Trophoblast cell (in vitro differentiated cells and primary cell): ENCODE results near the gene MYO7A.
"Not testable (repeated sequence)": the region's sequence is repeated elsewhere in the genome, so short reads cannot be mapped to it uniquely, and the experiment has no call there.

ENCODE experiments used
- DNase-seq, 2 donors: peaks; one replicate each; pipeline ENCODE4 v3.0.0-alpha.2; 2016
- H2AFZ ChIP-seq: 2 replicates; pipeline ENCODE4 v1.6.1; 2013; ENCODE audit warnings: low read length, moderate library complexity, mild to moderate bottlenecking; ENCODE audit not compliant: insufficient read depth, poor library complexity
- H2AK5ac ChIP-seq: 2 replicates; pipeline ENCODE4 v1.6.1; 2013; ENCODE audit warnings: mild to moderate bottlenecking, low read length
- H2BK120ac ChIP-seq: 2 replicates; pipeline ENCODE4 v1.6.1; 2013; ENCODE audit warnings: low read length, mild to moderate bottlenecking, moderate library complexity; ENCODE audit not compliant: insufficient read depth, poor library complexity
- H2BK12ac ChIP-seq: 2 replicates; pipeline ENCODE4 v1.6.1; 2013; ENCODE audit warnings: mild to moderate bottlenecking, low read length, moderate library complexity
- H2BK5ac ChIP-seq: 2 replicates; pipeline ENCODE4 v1.6.1; 2013; ENCODE audit warnings: low read length, low read depth, moderate library complexity, mild to moderate bottlenecking; ENCODE audit not compliant: poor library complexity
- H3K14ac ChIP-seq: 2 replicates; pipeline ENCODE4 v1.6.1; 2013; ENCODE audit warnings: mild to moderate bottlenecking, low read length
- H3K18ac ChIP-seq: 2 replicates; pipeline ENCODE4 v1.6.1; 2013; ENCODE audit warnings: mild to moderate bottlenecking, low read length
- H3K23ac ChIP-seq: 2 replicates; pipeline ENCODE4 v1.6.1; 2013; ENCODE audit warnings: low read length
- H3K27ac ChIP-seq: 2 replicates; pipeline ENCODE4 v1.5.1; 2013; ENCODE audit warnings: low read depth, mild to moderate bottlenecking, inconsistent platforms, low read length, moderate library complexity
- H3K27me3 ChIP-seq: 2 replicates; pipeline ENCODE4 v1.6.1; 2013; ENCODE audit warnings: inconsistent platforms, mild to moderate bottlenecking, low read length, moderate library complexity; ENCODE audit not compliant: insufficient read depth
- H3K36me3 ChIP-seq, 2 experiments: 1 replicate in 1 of 2; 2 replicates in 1 of 2; pipeline ENCODE4 v1.6.1; 2013; ENCODE audit warnings: low read length in 2 of 2, mild to moderate bottlenecking in 2 of 2, moderate library complexity in 1 of 2; ENCODE audit not compliant: insufficient read depth in 2 of 2, control insufficient read depth in 1 of 2
- H3K4ac ChIP-seq: 2 replicates; pipeline ENCODE4 v1.6.1; 2013; ENCODE audit warnings: low read depth, mild to moderate bottlenecking, low read length, moderate library complexity
- H3K4me1 ChIP-seq, 2 experiments: 1 replicate in 1 of 2; 2 replicates in 1 of 2; pipeline ENCODE4 v1.6.1; 2013; ENCODE audit warnings: low read length in 2 of 2, mild to moderate bottlenecking in 2 of 2, moderate library complexity in 1 of 2; ENCODE audit not compliant: insufficient read depth in 2 of 2, control insufficient read depth in 1 of 2
- H3K4me2 ChIP-seq: 2 replicates; pipeline ENCODE4 v1.6.1; 2013; ENCODE audit warnings: inconsistent platforms, mild to moderate bottlenecking, low read length, moderate library complexity
- H3K4me3 ChIP-seq: 2 replicates; pipeline ENCODE4 v1.5.1; 2013; ENCODE audit warnings: mild to moderate bottlenecking, low read depth, low read length, inconsistent platforms
- H3K79me1 ChIP-seq: one replicate; pipeline ENCODE4 v1.6.1; 2013; ENCODE audit warnings: low read length
- H3K79me2 ChIP-seq: 2 replicates; pipeline ENCODE4 v1.6.1; 2013; ENCODE audit warnings: low read length, mild to moderate bottlenecking; ENCODE audit not compliant: control insufficient read depth, insufficient read depth, poor library complexity
- H3K9ac ChIP-seq: 2 replicates; pipeline ENCODE4 v1.6.1; 2013; ENCODE audit warnings: mild to moderate bottlenecking, low read length
- H3K9me3 ChIP-seq: 2 replicates; pipeline ENCODE4 v1.6.1; 2013; ENCODE audit warnings: low read depth, mild to moderate bottlenecking, control low read depth, inconsistent platforms, low read length; ENCODE audit not compliant: insufficient read depth
- H4K12ac ChIP-seq: 2 replicates; pipeline ENCODE4 v1.6.1; 2013; ENCODE audit warnings: low read depth, mild to moderate bottlenecking, low read length, moderate library complexity
- H4K8ac ChIP-seq: 2 replicates; pipeline ENCODE4 v1.6.1; 2013; ENCODE audit warnings: low read depth, mild to moderate bottlenecking, low read length, moderate library complexity
- H4K91ac ChIP-seq: one replicate; pipeline ENCODE4 v1.6.1; 2013; ENCODE audit warnings: low read depth, mild to moderate bottlenecking, low read length, moderate library complexity
- WGBS: extraction: QIAGEN DNeasy Blood & Tissue Kit; methylation state at CpG from one replicate; pipeline ENCODE4 v1.1.7; 2013; ENCODE audit warnings: missing lambda C conversion rate; ENCODE audit not compliant: insufficient read length, insufficient coverage; ENCODE audit errors: extremely low coverage; 5-methylcytosine and 5-hydroxymethylcytosine counted together

MYO7A gene

DNA sequence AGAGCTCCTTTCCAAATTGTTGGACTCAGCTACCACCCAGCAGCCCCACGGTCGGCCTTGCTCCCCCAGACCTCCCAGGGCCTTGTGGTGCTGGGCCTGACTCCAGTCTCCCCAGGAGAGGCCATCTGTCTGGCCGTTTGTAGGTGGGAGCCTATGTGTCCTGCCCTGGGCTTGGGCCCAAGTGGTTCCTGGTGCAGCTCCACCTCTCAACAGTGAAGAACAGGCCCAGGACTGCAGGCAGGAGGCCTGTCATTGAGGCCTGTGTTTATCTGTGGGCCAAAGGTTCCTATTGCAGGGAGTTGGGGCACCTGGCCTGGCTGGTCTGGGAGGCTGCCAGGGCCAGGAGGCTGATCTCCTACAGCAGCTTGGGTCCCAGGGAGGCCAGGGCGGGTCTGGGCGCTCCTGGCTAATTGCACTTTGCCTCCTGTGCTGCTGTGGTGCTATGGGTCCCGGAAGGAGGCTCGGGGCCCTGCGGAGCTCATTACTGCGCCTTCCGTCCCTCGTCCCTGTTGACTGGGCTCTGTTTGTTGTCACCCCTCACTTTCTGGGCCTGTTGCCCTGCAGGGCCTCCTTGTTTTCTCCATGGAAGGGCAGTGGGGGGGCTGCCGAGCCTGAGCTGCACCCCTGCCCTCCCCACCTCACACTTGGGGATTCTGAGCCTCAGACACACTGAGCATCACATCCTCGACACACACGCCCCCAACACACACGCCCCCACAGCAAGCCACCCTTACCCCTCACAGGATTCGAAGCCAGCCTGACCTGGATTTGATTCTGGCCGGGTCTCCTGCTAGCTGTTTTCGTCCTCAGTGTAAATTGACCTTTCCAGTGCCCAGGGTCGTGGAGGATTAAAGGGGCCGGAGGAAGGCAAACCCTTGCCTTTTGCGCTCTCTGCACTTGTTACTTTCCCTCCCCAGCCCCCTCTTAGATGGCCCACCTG lies 32.2 kb upstream of the MYO7A start:
- Histone ChIP-seq H3K27me3 (no peaks in the 10 kb centered on the region), H3K79me1 (no peaks in the 10 kb centered on the region), H2AFZ (no peak overlapping the region), H3K9ac (no peak overlapping the region), H3K27ac (no peak overlapping the region), H3K9me3 (no peaks in the 10 kb centered on the region), H3K4me2 (no peak overlapping the region), H2BK120ac (no peak overlapping the region), H4K8ac (no peak overlapping the region), H4K12ac (no peak overlapping the region), H3K4me1 (peaks cover 2 to 4% of the 10 kb centered on the region in 2 experiments), H2BK5ac (no peak overlapping the region), H3K79me2 (no peaks in the 10 kb centered on the region), H2AK5ac (no peak overlapping the region), H3K4me3 (no peak overlapping the region), H2BK12ac (no peak overlapping the region), H3K23ac (no peak overlapping the region), H3K14ac (no peak overlapping the region), H3K36me3 (no peaks in the 10 kb centered on the region), H3K18ac (no peak overlapping the region), H4K91ac (no peak overlapping the region), H3K4ac (no peak overlapping the region)
- DNase-seq = no peak
- no CpG with 5 or more reads among the region's 21 CpGs for WGBS

DNA sequence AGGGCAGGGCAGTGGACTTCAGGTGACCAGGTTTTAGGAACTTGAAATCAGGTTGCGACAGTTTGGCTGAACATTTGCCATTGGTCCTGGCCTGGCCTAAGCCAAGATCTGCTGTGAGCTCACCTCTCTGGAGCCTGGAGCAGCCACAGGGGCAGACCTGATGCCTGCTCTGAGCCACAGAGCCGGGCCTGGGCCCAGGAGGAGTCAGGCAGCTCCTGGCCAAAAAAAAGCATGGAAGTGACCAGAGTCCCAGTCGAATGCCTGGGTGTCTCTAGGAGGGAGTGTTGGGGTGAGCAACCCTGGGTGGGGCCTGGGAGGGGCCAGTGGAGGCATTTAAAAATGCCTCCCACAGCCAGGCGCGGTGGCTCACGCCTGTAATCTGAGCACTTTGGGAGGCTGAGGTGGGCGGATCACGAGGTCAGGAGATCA lies 31.4 kb upstream of the MYO7A start:
- Histone ChIP-seq H2AFZ (no peak overlapping the region), H3K36me3 (no peaks in the 10 kb centered on the region), H3K4me2 (no peak overlapping the region), H3K9me3 (no peaks in the 10 kb centered on the region), H3K4me1 (peaks cover 2 to 4% of the 10 kb centered on the region in 2 experiments), H3K9ac (no peak overlapping the region), H3K27ac (no peak overlapping the region), H2BK5ac (no peak overlapping the region), H4K12ac (no peak overlapping the region), H2BK120ac (no peak overlapping the region), H2AK5ac (no peak overlapping the region), H2BK12ac (no peak overlapping the region), H4K91ac (no peak overlapping the region), H3K18ac (no peak overlapping the region), H3K79me1 (no peaks in the 10 kb centered on the region), H3K79me2 (no peaks in the 10 kb centered on the region), H3K4me3 (no peak overlapping the region), H3K27me3 (no peaks in the 10 kb centered on the region), H3K4ac (no peak overlapping the region), H3K14ac (no peak overlapping the region), H4K8ac (no peak overlapping the region), H3K23ac (no peak overlapping the region)
- no peak for DNase-seq
- no CpG with 5 or more reads among the region's 8 CpGs for WGBS

- not testable (repeated sequence) for H3K9me3 ChIP-seq
- WGBS = no CpG with 5 or more reads among the region's 4 CpGs
Measured at GRCh38 chr11:77097180-77097579, 30.9 kb upstream of the MYO7A start.

GRCh38 chr11:77100166-77101042 lies 27.6 kb upstream of the MYO7A start:
- Histone ChIP-seq H3K9me3 (no peaks in the 10 kb centered on the region), H2AFZ (no peak overlapping the region), H3K9ac (no peak overlapping the region), H3K27ac (no peak overlapping the region), H3K4me2 (no peak overlapping the region), H3K4ac (no peak overlapping the region), H3K27me3 (no peaks in the 10 kb centered on the region), H3K79me1 (no peaks in the 10 kb centered on the region), H2BK5ac (no peak overlapping the region), H3K36me3 (no peaks in the 10 kb centered on the region), H4K8ac (no peak overlapping the region), H3K4me1 (peaks cover 0 to 4% of the 10 kb centered on the region in 2 experiments), H2AK5ac (no peak overlapping the region), H4K91ac (no peak overlapping the region), H2BK120ac (no peak overlapping the region), H2BK12ac (no peak overlapping the region), H3K23ac (no peak overlapping the region), H3K4me3 (no peak overlapping the region), H3K18ac (no peak overlapping the region), H4K12ac (no peak overlapping the region), H3K79me2 (no peaks in the 10 kb centered on the region), H3K14ac (no peak overlapping the region)
- WGBS = no CpG with 5 or more reads among the region's 14 CpGs
- no peak for DNase-seq

More at GRCh38 chr11:77097180-77097579, 30.9 kb upstream of the MYO7A start:
- H3K23ac ChIP-seq, H3K36me3 ChIP-seq, H3K4me3 ChIP-seq, H3K79me1 ChIP-seq, H3K9ac ChIP-seq, H2AK5ac ChIP-seq, H4K8ac ChIP-seq, DNase-seq, H3K27me3 ChIP-seq, H2AFZ ChIP-seq, H3K18ac ChIP-seq, H2BK5ac ChIP-seq, H3K4me1 ChIP-seq, H3K79me2 ChIP-seq, H3K27ac ChIP-seq, H4K12ac ChIP-seq, H4K91ac ChIP-seq, H2BK12ac ChIP-seq, H3K14ac ChIP-seq, H2BK120ac ChIP-seq, H3K4ac ChIP-seq, H3K4me2 ChIP-seq: not testable (repeated sequence)
